Stimulated activated CD8-positive, alpha-beta memory T cell treated with anti-CD3 and anti-CD28 coated beads, Interleukin-7, amount 100 ng/mL, for 4 hours (primary cell): ENCODE data around the gene DPP6.
"Not testable (repeated sequence)": the region's sequence is repeated elsewhere in the genome, so short reads cannot be mapped to it uniquely, and the experiment has no call there.

ENCODE experiments used
- DNase-seq, 2 donors: peaks; one replicate each; pipeline ENCODE4 v3.0.0-alpha.2; 2020; ENCODE audit warnings: low read depth in 2 of 2

DPP6 gene

GRCh38 chr7:154148791-154149516, 96.8 kb downstream of the DPP6 start:
- not testable (repeated sequence) for DNase-seq

DNA sequence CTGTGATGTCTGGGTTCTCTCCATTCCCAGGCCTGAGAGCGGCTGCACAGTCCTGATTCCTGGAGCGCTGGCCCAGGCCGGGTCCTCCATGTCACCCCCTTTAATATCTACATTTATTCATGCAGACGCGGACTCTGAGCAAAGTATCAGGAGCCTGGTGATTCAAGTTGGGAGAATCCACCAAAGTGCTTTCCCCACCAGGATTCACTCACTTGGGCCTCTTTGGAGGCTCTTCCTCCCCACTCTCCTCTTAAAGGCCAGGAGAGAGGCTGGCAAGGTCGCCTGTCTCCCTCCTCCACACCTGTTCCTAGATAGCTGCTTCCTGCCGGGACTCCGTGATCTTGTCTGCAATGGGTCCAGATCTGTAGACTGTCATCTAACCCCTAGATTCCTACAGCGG, 98.5 kb downstream of the DPP6 start:
- DNase-seq = not testable (repeated sequence)

- DNase-seq = not testable (repeated sequence)
Measured at GRCh38 chr7:154151306-154151705, 99.1 kb downstream of the DPP6 start.

- DNase-seq = not testable (repeated sequence)
Measured at GRCh38 chr7:154155928-154156327, 103.7 kb downstream of the DPP6 start.

DNA sequence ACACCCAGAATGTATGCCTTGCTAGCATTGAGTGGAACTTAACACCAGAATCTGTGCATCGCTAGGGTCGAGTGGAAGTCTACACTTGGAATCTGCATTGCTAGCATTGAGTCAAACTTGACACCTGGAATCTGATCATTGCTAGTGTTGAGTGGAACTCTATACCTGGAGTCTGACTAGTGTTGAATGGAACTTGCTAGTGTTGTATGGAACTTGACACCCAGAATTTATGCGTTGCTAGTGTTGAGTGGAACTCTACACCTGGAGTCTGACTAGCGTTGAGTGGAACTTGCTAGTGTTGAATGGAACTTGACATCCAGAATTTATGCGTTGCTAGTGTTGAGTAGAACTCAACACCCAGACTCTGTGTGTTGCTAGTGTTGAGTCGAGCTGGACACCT, 110.7 kb downstream of the DPP6 start:
- DNase-seq = not testable (repeated sequence)

GRCh38 chr7:154163642-154164041, 111.4 kb downstream of the DPP6 start:
- not testable (repeated sequence) for DNase-seq

DNA sequence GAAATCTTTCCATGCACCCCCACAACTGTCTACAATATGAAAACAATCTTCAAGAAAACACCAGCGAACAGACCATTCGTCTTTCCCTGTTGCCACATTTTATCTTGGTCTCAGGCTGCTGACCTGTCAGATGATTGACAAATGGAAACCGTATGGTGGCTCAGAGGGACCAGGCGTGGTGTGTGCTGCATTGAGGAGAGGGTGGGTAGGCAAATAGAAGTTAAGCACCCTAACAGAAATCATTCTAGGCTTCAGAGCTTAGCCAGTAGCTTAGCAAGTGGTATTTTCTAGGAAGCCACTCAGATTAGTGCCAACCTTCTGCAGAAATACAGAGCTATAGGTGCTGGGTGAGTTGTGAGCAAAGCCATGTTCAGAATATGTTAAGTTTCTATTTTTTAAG, 114.9 kb downstream of the DPP6 start:
- no peak for DNase-seq

DNA sequence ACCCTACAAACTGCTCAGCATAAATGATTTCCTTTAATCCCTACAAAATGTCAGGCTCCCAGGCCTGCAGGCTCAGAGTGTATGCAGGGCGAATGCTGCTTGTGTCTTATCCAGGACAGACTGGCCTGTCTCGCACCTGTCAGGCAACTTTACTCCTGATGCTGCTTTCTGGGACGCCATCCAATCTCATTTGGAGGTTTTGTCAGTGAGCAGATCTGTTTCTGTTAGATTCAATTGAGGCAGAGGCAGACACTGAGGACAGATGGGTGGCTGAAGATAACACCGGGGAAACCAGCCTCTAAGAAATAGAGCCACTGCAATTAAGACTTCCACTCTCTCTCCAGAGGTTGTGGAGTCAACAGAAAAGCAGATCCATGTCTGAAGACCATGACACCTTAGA, 115.6 kb downstream of the DPP6 start:
- no peak for DNase-seq

GRCh38 chr7:154171422-154171821, 119.2 kb downstream of the DPP6 start:
- no peak for DNase-seq

DNA sequence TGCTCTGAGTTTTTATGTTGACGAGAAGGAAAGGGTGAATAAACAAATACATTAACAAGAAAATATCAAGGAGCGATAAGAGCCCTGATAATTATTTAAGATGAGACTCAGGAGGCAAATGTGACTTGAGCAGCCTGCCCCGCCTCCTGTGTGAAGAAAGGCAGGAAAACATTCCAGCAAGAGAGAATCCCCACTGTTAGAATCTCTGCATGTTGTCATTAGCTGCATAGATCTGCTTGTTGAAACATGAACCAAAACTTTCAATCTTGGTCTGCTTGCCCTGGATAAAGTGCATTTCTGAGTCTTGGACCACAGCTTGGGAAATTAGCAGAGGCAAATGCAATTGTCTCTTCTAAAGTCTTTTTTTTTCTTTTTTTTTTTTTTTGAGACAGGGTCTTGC, 120.0 kb downstream of the DPP6 start:
- DNase-seq = no peak

GRCh38 chr7:154177584-154177983, 125.4 kb downstream of the DPP6 start:
- DNase-seq = no peak

GRCh38 chr7:154178895-154179294, 126.7 kb downstream of the DPP6 start:
- DNase-seq = no peak

DNA sequence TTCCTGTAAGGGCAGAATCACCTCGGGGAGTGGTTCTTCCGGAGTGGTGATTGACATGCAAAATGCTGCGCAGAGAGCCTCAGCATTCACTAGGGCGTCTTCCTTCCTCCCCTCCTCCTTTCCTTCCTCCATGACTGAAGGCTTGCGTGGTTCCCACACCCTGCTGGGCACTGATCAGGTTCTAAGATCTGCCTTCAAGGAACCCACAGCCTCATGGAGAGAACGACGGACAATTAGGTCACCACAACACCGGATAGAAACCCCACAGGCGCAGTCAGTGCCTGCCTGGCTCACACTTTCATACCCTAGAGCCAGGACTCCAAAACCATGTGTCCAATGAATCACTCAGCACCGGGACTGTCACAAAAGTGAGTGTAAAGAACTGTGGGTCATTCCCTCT, 131.3 kb downstream of the DPP6 start:
- DNase-seq = no peak

DNA sequence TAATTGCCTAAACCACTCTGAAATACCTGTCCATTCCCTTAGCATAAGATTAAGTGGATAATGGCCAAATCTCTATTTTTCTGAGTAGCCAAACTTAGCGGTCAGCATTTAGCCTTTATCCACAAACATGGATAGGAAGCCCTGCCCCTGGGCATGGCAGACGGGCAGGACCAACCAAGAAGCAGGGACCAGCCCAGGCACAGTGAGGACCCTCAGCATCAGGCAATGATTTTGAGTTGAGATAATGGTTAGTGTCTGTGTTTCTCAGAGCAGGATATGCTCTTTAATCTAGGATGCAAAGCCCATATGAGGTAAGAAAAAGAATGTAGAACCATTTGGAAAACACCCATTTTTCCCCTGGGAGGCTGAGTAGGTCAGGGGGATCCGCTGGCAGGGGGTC, 131.7 kb downstream of the DPP6 start:
- no peak for DNase-seq

- DNase-seq = no peak
Measured at GRCh38 chr7:154186811-154187210, 134.6 kb downstream of the DPP6 start.

DNA sequence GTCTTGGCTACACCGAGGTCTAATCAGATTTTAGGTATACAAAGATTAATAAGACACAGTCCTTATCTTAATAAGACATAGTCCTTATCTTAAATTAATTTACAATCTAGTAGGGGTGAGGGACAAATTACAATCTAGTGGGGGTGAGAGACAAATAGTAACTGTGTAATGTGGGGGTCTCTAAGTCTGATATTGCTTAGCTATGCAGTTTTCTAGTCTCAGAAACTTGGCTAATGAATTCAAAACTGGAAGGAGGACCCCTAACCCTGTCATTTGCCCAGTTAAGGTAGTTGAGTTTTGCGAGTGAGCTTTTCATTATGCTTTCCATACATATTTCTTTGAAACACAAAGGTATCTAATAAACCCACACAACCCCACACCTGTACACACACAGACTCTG, 136.1 kb downstream of the DPP6 start:
- no peak for DNase-seq

GRCh38 chr7:154195266-154195665, 143.1 kb downstream of the DPP6 start:
- DNase-seq = no peak

GRCh38 chr7:154198481-154198880, 146.3 kb downstream of the DPP6 start:
- no peak for DNase-seq

- DNase-seq = no peak
Measured at GRCh38 chr7:154200241-154200640, 148.0 kb downstream of the DPP6 start.

- DNase-seq = no peak
Measured at GRCh38 chr7:154202002-154202401, 149.8 kb downstream of the DPP6 start.

DNA sequence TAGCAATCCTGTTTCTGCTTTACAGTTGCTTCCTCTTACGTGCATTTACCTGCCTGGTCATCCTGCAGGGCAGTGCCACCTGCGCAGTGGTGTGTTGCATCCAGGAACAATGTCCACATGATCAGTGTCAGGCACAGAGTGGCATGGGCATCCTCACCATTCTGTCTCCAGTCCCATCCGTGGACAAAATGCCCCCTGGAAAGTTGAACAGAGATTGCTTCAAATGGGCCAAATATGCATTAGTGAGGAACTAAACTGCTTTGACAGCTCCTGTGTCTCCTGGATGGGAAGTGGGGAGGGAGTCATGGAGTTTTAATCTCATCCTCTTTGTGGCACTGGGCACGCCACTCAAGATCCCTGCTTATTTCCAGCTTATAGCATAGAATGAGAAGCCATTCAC, 151.8 kb downstream of the DPP6 start:
- no peak for DNase-seq

- DNase-seq = no peak
Measured at GRCh38 chr7:154212861-154213260, 160.7 kb downstream of the DPP6 start.

GRCh38 chr7:154217688-154218340, 165.6 kb downstream of the DPP6 start:
- no peak for DNase-seq

- DNase-seq = no peak
Measured at GRCh38 chr7:154231732-154232131, 179.5 kb downstream of the DPP6 start.
